ENCODE measurements around the gene PLPPR3. TPM values are rescaled to one million over a fixed set of nuclear protein-coding genes. Genes with fewer than 3 reads are reported as not detected.

PLPPR3 gene
- total RNA-seq, 1 donor = 0.36 TPM

DNA sequence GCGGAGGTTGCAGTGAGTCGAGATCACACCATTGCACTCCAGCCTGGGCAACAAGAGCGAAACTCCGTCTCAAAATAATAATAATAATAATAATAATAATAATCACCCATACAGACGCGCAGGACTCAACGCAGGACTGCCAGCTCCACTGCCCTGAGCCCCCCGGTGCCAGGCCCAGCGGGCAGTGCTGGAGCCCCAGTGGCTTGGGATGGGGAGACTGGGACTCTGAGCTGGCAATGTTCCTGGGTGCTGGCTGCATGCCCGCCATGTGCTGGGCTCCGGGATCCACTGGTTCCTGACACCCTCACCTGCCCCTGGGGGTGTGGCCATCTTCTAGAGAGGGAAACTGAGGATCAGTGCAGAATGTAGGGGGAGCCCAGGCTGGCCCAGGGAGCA is 5.6 kb upstream of the PLPPR3 start:
- Histone ChIP-seq H3K4me1 (ENCODE audit: insufficient read depth, low read length) (peaks cover 8% of the 10 kb centered on the region), H3K27ac (ENCODE audit: low read depth, low read length) (no peak overlapping the region), H2AFZ (ENCODE audit: low read length) (no peak overlapping the region), H4K20me1 (ENCODE audit: insufficient read depth, low read length) (no peaks in the 10 kb centered on the region), H3K36me3 (ENCODE audit: insufficient read depth, low read length) (no peaks in the 10 kb centered on the region), H3K9me3 (ENCODE audit: low read depth, low read length) (no peaks in the 10 kb centered on the region), H3K27me3 (ENCODE audit: insufficient read depth, low read length) (no peaks in the 10 kb centered on the region), H3K4me3 (ENCODE audit: insufficient read depth, low read length) (no peak overlapping the region), H3K4me2 (ENCODE audit: insufficient read depth, low read length) (no peak overlapping the region), H3K79me2 (ENCODE audit: insufficient read depth, low read length) (no peaks in the 10 kb centered on the region)
- DNase-seq (ENCODE audit: insufficient read length, low spot score, missing footprints) = no peak
- TF ChIP-seq, protein P1, sequence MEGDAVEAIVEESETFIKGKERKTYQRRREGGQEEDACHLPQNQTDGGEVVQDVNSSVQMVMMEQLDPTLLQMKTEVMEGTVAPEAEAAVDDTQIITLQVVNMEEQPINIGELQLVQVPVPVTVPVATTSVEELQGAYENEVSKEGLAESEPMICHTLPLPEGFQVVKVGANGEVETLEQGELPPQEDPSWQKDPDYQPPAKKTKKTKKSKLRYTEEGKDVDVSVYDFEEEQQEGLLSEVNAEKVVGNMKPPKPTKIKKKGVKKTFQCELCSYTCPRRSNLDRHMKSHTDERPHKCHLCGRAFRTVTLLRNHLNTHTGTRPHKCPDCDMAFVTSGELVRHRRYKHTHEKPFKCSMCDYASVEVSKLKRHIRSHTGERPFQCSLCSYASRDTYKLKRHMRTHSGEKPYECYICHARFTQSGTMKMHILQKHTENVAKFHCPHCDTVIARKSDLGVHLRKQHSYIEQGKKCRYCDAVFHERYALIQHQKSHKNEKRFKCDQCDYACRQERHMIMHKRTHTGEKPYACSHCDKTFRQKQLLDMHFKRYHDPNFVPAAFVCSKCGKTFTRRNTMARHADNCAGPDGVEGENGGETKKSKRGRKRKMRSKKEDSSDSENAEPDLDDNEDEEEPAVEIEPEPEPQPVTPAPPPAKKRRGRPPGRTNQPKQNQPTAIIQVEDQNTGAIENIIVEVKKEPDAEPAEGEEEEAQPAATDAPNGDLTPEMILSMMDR (IDR thresholded peaks at IDR 0.05; ENCODE audit: extremely low read depth, low read depth, low read length) = no peak

DNA sequence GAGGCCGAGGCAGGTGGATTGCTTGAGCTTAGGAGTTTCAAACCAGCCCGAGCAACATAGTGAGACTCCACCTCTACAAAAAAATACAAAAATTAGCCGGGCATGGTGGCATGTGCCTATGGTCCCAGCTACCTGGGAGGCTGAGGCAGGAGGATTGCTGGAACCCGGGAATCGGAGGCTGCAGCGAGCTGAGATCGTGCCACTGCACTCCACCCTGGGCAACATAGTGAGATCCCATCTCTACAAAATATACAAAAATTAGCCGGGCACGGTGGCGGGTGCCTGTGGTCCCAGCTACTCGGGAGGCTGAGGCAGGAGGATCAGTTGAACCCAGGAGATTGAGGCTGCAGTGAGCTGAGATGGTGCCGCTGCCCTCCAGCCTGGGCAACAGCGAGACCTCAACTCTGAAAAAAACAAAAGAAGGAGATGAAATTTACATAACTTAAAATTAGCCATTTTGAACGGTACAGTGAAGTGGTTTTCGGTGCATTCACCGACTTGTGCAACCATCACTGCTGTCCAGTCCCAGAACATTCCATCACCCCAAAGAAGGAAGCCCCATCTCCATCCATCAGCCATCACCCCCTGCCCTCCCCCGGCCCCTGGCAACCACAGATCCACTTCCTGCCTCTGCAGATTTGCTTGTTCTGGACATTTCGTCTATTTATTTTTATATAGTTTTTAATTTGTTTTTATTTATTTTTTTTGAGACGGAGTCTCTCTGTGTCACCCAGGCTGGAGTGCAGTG is 4.3 kb upstream of the PLPPR3 start:
- Histone ChIP-seq H3K36me3 (ENCODE audit: insufficient read depth, low read length) (no peaks in the 10 kb centered on the region), H3K79me2 (ENCODE audit: insufficient read depth, low read length) (no peaks in the 10 kb centered on the region), H4K20me1 (ENCODE audit: insufficient read depth, low read length) (no peaks in the 10 kb centered on the region), H3K4me1 (ENCODE audit: insufficient read depth, low read length) (peaks cover 8% of the 10 kb centered on the region), H3K4me2 (ENCODE audit: insufficient read depth, low read length) (no peak overlapping the region), H2AFZ (ENCODE audit: low read length) (no peak overlapping the region), H3K27ac (ENCODE audit: low read depth, low read length) (no peak overlapping the region), H3K9me3 (ENCODE audit: low read depth, low read length) (no peaks in the 10 kb centered on the region), H3K4me3 (ENCODE audit: insufficient read depth, low read length) (no peak overlapping the region), H3K27me3 (ENCODE audit: insufficient read depth, low read length) (no peaks in the 10 kb centered on the region)
- TF ChIP-seq, protein P1 (IDR thresholded peaks at IDR 0.05; ENCODE audit: extremely low read depth, low read depth, low read length) = no peak
- no peak for DNase-seq (ENCODE audit: insufficient read length, low spot score, missing footprints)

DNA sequence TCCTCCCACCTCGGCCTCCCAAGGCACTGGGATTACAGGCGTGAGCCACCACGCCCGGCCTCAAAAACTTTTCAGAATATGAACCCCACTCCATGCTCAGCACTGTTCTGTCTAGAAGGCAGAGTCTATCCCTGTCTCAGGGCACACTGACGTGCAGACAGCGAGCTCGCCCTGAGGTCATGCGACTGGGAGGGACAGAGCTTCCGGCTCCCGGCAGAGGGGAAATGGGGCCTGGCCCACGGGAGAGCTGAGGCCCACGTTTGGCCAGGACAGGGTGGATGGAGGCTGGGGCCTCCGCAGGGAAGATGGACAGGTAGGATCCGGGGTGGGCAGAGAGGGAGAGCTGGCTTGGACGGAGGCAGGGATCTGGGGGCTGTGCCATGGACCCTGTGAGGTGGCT is 3.1 kb upstream of the PLPPR3 start:
- Histone ChIP-seq H2AFZ (ENCODE audit: low read length) (no peak overlapping the region), H3K9me3 (ENCODE audit: low read depth, low read length) (no peaks in the 10 kb centered on the region), H3K27ac (ENCODE audit: low read depth, low read length) (no peak overlapping the region), H3K4me2 (ENCODE audit: insufficient read depth, low read length) (no peak overlapping the region), H3K4me3 (ENCODE audit: insufficient read depth, low read length) (no peak overlapping the region), H4K20me1 (ENCODE audit: insufficient read depth, low read length) (no peaks in the 10 kb centered on the region), H3K79me2 (ENCODE audit: insufficient read depth, low read length) (no peaks in the 10 kb centered on the region), H3K4me1 (ENCODE audit: insufficient read depth, low read length) (peaks cover 8% of the 10 kb centered on the region), H3K27me3 (ENCODE audit: insufficient read depth, low read length) (no peaks in the 10 kb centered on the region), H3K36me3 (ENCODE audit: insufficient read depth, low read length) (no peaks in the 10 kb centered on the region)
- DNase-seq (ENCODE audit: insufficient read length, low spot score, missing footprints) = no peak
- TF ChIP-seq, protein P1 (IDR thresholded peaks at IDR 0.05; ENCODE audit: extremely low read depth, low read depth, low read length) = no peak

DNA sequence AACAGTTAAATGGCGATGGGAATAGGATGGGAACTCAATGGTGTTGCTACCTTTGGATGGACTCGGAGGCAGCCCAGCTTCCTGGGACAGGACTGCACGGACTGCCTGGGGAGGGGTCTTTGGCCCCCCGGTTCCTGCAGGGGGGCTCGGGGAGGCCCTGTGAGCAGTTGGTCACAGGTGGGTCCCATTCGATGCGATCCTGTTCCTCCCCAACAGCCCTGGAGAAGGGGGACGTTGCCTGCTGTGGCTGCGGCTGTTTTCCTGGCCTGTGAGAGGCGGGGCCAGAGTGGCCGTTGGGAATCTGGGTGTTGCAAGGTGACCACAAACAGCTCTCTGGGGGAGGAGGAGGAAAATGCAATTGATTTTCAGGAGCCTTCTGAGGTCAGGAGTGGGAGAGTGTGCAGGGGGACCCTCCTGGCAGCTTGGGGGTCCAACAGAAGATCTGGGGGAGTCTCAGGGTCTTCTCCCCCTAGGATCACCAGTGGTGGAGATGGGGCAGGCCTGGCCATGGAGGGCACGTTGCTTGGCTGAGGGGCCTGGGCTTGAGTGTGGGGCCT is 1.9 kb upstream of the PLPPR3 start:
- Histone ChIP-seq H2AFZ (ENCODE audit: low read length) (peak overlapping the region; percentile 14), H3K4me2 (ENCODE audit: insufficient read depth, low read length) (peak overlapping the region; percentile 65), H3K36me3 (ENCODE audit: insufficient read depth, low read length) (no peaks in the 10 kb centered on the region), H3K4me3 (ENCODE audit: insufficient read depth, low read length) (peak overlapping the region; percentile 29), H4K20me1 (ENCODE audit: insufficient read depth, low read length) (no peaks in the 10 kb centered on the region), H3K4me1 (ENCODE audit: insufficient read depth, low read length) (peaks cover 8% of the 10 kb centered on the region), H3K79me2 (ENCODE audit: insufficient read depth, low read length) (no peaks in the 10 kb centered on the region), H3K27me3 (ENCODE audit: insufficient read depth, low read length) (no peaks in the 10 kb centered on the region), H3K27ac (ENCODE audit: low read depth, low read length) (no peak overlapping the region), H3K9me3 (ENCODE audit: low read depth, low read length) (no peaks in the 10 kb centered on the region)
- TF ChIP-seq, protein P1 (IDR thresholded peaks at IDR 0.05; ENCODE audit: extremely low read depth, low read depth, low read length) = no peak
- peak; percentile 98 for DNase-seq (ENCODE audit: insufficient read length, low spot score, missing footprints)
